ENCODE measurements around the gene FRMD6.
"Not testable (repeated sequence)": the region's sequence is repeated elsewhere in the genome, so short reads cannot be mapped to it uniquely, and the experiment has no call there.

The FRMD6 gene

GRCh38 chr14:51630987-51631386 lies 20.7 kb upstream of the FRMD6 start:
- DNase-seq (ENCODE audit: low spot score): no peak

- DNase-seq (ENCODE audit: low spot score): not testable (repeated sequence)
Observed at GRCh38 chr14:51633298-51633697, 18.4 kb upstream of the FRMD6 start.

- DNase-seq (ENCODE audit: low spot score): no peak
Observed at GRCh38 chr14:51636109-51636508, 15.6 kb upstream of the FRMD6 start.

- DNase-seq (ENCODE audit: low spot score): no peak
Observed at GRCh38 chr14:51638071-51638944, 13.4 kb upstream of the FRMD6 start.

GRCh38 chr14:51639668-51640316 lies 11.9 kb upstream of the FRMD6 start:
- no peak for DNase-seq (ENCODE audit: low spot score)

GRCh38 chr14:51643140-51643539 lies 8.6 kb upstream of the FRMD6 start:
- peak; percentile 78 for DNase-seq (ENCODE audit: low spot score)

- DNase-seq (ENCODE audit: low spot score): no peak
Observed at GRCh38 chr14:51644217-51644933, 7.3 kb upstream of the FRMD6 start.

- DNase-seq (ENCODE audit: low spot score): no peak
Observed at GRCh38 chr14:51648296-51648695, 3.4 kb upstream of the FRMD6 start.

GRCh38 chr14:51650716-51651387 lies 858 bp upstream of the FRMD6 start:
- peak; percentile 43 for DNase-seq (ENCODE audit: low spot score)

GRCh38 chr14:51652168-51653078 lies 713 bp downstream of the FRMD6 start:
- DNase-seq (ENCODE audit: low spot score): peak; percentile 47

- peak; percentile 86 for DNase-seq (ENCODE audit: low spot score)
Observed at GRCh38 chr14:51653079-51653774, 1.5 kb downstream of the FRMD6 start.

GRCh38 chr14:51653775-51654532 lies 2.2 kb downstream of the FRMD6 start:
- DNase-seq (ENCODE audit: low spot score): peak; percentile 55

GRCh38 chr14:51654533-51654845 lies 2.8 kb downstream of the FRMD6 start:
- no peak for DNase-seq (ENCODE audit: low spot score)

GRCh38 chr14:51657762-51658161 lies 6.1 kb downstream of the FRMD6 start:
- DNase-seq (ENCODE audit: low spot score): peak; percentile 53

GRCh38 chr14:51658441-51659173 lies 6.9 kb downstream of the FRMD6 start:
- DNase-seq (ENCODE audit: low spot score): no peak

GRCh38 chr14:51660741-51661140 lies 9.0 kb downstream of the FRMD6 start:
- no peak for DNase-seq (ENCODE audit: low spot score)

GRCh38 chr14:51661504-51661903 lies 9.8 kb downstream of the FRMD6 start:
- DNase-seq (ENCODE audit: low spot score): no peak

GRCh38 chr14:51663783-51664326 lies 12.1 kb downstream of the FRMD6 start:
- no peak for DNase-seq (ENCODE audit: low spot score)

- no peak for DNase-seq (ENCODE audit: low spot score)
Observed at GRCh38 chr14:51666070-51666469, 14.4 kb downstream of the FRMD6 start.
